ENCODE results near the gene MCF2L.

The MCF2L gene

DNA sequence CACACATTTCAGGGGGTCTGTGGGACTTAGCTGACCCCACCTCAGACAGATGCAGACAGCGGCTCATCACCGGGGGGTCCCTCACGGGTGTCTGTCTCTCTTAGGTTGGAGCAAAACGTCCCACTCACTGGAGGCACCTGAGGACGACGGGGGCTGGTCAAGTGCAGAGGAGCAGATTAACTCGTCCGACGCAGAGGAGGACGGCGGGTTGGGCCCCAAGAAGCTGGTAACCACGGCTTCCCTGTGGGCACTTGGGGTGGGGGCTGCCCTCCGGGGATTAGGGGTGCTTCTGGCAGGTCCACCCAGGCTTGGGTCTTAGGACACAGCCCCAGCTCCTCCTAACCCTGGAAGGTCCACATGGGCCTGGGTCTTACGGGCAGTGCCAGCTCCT is 125.4 kb downstream of the MCF2L start:
- H3K79me2 ChIP-seq (ENCODE audit: insufficient read depth, low read length), result no peaks in the 10 kb centered on the region

DNA sequence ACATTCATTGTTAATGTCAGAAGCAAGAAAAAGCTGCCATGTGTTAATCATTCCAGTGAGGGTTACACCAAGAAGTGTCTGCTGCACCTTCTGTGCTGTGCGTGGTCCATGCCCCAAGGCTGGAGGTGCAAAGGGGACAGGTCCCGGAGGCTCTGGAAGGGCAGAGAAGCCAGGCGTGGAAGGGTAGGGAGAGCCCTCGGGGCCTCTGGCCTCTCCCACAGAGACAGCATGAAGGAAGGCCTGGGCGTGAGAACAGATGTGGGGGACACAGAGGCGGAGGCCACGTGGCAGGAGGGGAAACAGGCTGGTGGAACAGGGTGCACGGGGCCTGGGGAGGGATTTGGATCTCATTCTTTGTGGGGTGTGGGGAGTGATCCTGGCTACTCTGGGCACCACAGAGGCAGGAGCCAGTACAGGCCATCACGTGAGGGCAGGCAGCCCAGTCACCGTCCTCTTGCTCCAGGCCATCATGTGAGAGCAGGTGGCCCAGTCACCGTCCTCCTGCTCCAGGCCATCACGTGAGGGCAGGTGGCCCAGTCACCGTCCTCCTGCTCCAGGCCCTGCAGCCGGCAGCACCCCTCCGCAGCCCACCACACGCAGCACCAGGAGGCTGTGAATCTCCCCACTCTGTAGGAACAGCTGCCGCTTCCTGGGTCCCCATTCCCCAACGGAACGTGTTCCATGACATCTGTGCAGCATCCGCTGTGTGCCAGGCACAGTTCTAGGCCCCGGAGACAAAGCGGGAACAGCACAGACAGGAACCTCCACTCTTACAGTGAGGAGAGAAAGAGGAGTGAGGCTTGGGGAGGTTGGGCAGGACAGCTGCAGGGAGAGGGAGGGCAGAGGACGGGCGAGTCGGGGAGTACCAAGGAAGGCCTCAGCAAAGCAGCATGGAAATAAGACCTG is 126.4 kb downstream of the MCF2L start:
- no peak overlapping the region for H3K27ac ChIP-seq (ENCODE audit: low read depth, low read length)
- H3K4me3 ChIP-seq (ENCODE audit: insufficient read depth, low read length, poor library complexity, severe bottlenecking), result no peak overlapping the region
- H4K20me1 ChIP-seq (ENCODE audit: low read depth, low read length), result no peaks in the 10 kb centered on the region
- no peaks in the 10 kb centered on the region for H3K79me2 ChIP-seq (ENCODE audit: insufficient read depth, low read length)
- TF ChIP-seq, protein P1, sequence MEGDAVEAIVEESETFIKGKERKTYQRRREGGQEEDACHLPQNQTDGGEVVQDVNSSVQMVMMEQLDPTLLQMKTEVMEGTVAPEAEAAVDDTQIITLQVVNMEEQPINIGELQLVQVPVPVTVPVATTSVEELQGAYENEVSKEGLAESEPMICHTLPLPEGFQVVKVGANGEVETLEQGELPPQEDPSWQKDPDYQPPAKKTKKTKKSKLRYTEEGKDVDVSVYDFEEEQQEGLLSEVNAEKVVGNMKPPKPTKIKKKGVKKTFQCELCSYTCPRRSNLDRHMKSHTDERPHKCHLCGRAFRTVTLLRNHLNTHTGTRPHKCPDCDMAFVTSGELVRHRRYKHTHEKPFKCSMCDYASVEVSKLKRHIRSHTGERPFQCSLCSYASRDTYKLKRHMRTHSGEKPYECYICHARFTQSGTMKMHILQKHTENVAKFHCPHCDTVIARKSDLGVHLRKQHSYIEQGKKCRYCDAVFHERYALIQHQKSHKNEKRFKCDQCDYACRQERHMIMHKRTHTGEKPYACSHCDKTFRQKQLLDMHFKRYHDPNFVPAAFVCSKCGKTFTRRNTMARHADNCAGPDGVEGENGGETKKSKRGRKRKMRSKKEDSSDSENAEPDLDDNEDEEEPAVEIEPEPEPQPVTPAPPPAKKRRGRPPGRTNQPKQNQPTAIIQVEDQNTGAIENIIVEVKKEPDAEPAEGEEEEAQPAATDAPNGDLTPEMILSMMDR (IDR thresholded peaks at IDR 0.05; ENCODE audit: insufficient read depth, low read length, poor library complexity, severe bottlenecking), result no peak
- TF ChIP-seq EZH2phosphoT487 (conservative IDR thresholded peaks at IDR 0.05; ENCODE audit: low read length), result no peak
- H3K27me3 ChIP-seq (ENCODE audit: low read length), result no peaks in the 10 kb centered on the region
- no peaks in the 10 kb centered on the region for H3K36me3 ChIP-seq (ENCODE audit: low read length)
- no peaks in the 10 kb centered on the region for H3K9me2 ChIP-seq (replicated peaks; ENCODE audit: insufficient read depth, low read length)
- no peaks in the 10 kb centered on the region for H3F3A ChIP-seq (ENCODE audit: insufficient read depth)
- H3K9ac ChIP-seq (ENCODE audit: low read length), result no peak overlapping the region
- H3K4me2 ChIP-seq (ENCODE audit: low read depth, low read length, poor library complexity, severe bottlenecking), result no peak overlapping the region
- H3K9me3 ChIP-seq (ENCODE audit: insufficient read depth, low read length), result no peaks in the 10 kb centered on the region
- H2AFZ ChIP-seq (ENCODE audit: low read depth, low read length, severe bottlenecking), result no peak overlapping the region

More for the DNA sequence above, 125.4 kb downstream of the MCF2L start:
- Histone ChIP-seq H4K20me1 (ENCODE audit: low read depth, low read length) (no peaks in the 10 kb centered on the region), H3K36me3 (ENCODE audit: low read length) (no peaks in the 10 kb centered on the region), H2AFZ (ENCODE audit: low read depth, low read length, severe bottlenecking) (no peak overlapping the region), H3K27me3 (ENCODE audit: low read length) (no peaks in the 10 kb centered on the region), H3K9ac (ENCODE audit: low read length) (no peak overlapping the region), H3K4me3 (ENCODE audit: insufficient read depth, low read length, poor library complexity, severe bottlenecking) (no peak overlapping the region), H3F3A (ENCODE audit: insufficient read depth) (no peaks in the 10 kb centered on the region), H3K27ac (ENCODE audit: low read depth, low read length) (no peak overlapping the region), H3K9me2 (replicated peaks; ENCODE audit: insufficient read depth, low read length) (no peaks in the 10 kb centered on the region), H3K4me2 (ENCODE audit: low read depth, low read length, poor library complexity, severe bottlenecking) (no peak overlapping the region), H3K9me3 (ENCODE audit: insufficient read depth, low read length) (no peaks in the 10 kb centered on the region)
- TF ChIP-seq EZH2phosphoT487 (conservative IDR thresholded peaks at IDR 0.05; ENCODE audit: low read length), result no peak
- TF ChIP-seq, protein P1 (IDR thresholded peaks at IDR 0.05; ENCODE audit: insufficient read depth, low read length, poor library complexity, severe bottlenecking), result no peak

DNA sequence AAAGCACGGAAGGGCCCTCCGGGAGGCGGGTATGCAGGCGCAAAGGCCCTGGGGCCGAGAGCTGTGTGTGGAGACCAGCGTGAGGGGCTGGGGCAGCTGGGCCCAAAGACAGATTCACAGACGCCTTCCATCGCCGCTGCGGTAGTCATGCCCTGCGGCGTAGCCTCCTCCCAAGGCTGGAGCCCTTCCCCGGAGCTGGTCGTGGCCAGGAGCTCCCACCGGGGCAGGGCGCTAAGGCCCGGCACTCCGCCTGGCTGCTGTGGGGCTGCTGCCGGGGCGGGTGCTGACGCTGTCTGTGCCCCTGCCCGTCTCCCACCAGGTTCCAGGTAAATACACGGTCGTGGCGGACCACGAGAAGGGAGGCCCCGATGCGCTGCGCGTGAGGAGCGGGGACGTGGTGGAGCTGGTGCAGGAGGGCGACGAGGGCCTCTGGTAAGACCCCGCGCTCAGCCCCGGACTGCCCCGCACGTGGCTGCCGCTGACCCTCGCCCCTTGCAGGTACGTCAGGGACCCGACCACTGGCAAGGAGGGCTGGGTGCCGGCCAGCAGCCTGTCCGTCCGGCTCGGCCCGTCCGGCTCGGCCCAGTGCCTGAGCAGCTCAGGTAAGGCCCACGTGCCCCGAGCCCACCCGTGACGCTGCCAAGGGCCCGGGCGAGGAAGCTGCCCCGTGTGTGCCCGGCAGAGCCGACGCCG is 127.2 kb downstream of the MCF2L start:
- no peaks in the 10 kb centered on the region for H3K27me3 ChIP-seq (ENCODE audit: low read length)
- no peaks in the 10 kb centered on the region for H3K79me2 ChIP-seq (ENCODE audit: insufficient read depth, low read length)
- H3K4me2 ChIP-seq (ENCODE audit: low read depth, low read length, poor library complexity, severe bottlenecking), result no peak overlapping the region
- no peaks in the 10 kb centered on the region for H4K20me1 ChIP-seq (ENCODE audit: low read depth, low read length)
- H3K9me2 ChIP-seq (replicated peaks; ENCODE audit: insufficient read depth, low read length), result no peaks in the 10 kb centered on the region
- TF ChIP-seq, protein P1 (IDR thresholded peaks at IDR 0.05; ENCODE audit: insufficient read depth, low read length, poor library complexity, severe bottlenecking), result no peak
- TF ChIP-seq EZH2phosphoT487 (conservative IDR thresholded peaks at IDR 0.05; ENCODE audit: low read length), result no peak
- no peak overlapping the region for H3K9ac ChIP-seq (ENCODE audit: low read length)
- no peaks in the 10 kb centered on the region for H3K9me3 ChIP-seq (ENCODE audit: insufficient read depth, low read length)
- no peak overlapping the region for H3K27ac ChIP-seq (ENCODE audit: low read depth, low read length)
- no peaks in the 10 kb centered on the region for H3F3A ChIP-seq (ENCODE audit: insufficient read depth)
- H3K36me3 ChIP-seq (ENCODE audit: low read length), result no peaks in the 10 kb centered on the region
- H3K4me3 ChIP-seq (ENCODE audit: insufficient read depth, low read length, poor library complexity, severe bottlenecking), result no peak overlapping the region
- H2AFZ ChIP-seq (ENCODE audit: low read depth, low read length, severe bottlenecking), result no peak overlapping the region
